T1000 (cell line): ENCODE results near the gene AHDC1.

Experiments used
- DNase-seq: peaks from one replicate; lab custom pipeline; 2025; ENCODE audit warnings: mixed read lengths; lab: John Stamatoyannopoulos, UW

AHDC1 gene

DNA sequence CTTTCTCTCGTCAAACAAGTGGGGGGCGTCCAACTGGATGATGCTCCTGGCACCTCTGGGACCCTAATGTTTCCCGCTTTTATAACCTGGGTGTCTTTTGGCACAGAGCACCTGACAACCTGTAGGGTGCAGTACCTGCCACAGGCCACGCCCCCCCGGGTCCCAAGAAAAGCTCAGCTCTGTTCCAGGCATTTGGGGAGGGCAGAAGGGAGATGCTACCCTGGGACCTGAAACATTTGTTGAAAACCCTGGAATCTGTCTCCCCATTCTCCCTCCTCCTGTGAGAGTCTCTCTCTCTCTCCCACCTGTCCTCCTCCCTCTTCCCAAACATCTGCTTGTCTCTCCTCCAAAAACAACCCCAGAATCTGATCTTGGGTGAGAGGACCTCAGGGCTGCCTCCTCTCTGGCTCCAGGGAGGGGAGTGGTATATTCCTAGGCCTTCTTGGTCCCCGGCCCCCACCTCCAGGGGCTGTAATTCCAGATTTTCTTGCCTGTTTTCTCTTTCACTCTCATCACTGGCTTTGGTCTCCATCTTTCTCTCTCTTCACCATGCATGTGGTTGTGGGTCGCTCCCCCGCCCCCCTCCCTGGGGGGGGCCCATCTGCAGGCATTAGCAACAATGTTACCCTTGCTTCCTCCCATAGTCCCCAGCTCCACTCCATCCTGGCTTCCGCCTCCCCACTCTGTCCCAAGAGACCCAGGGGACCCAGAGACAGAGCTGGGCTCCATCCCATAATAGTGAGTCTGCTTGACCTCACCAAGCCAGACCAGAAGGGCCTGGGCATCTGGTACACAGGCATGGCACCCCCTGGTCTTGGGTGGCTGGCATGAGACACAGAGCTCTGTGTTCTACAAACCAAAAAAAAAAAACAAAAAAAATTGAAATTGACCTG lies 4.1 kb downstream of the AHDC1 start:
- no peak for DNase-seq

DNA sequence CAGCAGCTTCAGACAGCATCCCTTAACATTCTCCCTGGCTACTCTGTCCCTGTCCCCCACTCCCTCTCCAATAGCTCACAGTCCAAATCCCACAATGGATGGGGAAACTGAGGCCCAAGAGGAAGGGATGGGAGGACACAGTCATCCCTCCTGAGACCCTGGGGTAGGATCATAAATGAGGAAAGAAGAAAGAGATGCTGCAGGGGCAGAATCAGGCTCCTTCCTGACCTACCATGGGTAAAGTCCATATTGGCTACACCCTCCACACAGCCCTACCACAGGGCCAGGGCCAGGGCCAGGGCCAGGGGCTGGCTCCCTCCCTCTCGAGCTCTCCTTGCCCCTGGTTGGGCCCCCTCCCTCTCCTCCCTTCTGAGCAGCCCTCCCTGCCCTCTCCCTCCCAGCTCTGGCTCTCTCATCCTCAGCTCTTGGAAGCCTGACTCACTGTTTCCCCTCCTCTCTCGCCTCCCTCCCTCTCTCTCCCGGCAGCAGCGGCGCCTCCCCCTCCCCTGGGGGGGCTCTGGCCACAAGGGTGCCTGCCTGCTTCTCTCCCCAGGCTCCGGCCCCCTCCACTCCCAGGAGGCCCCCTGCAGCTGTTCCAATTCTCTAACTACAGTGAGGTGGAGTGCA lies 4.9 kb downstream of the AHDC1 start:
- DNase-seq = peak; percentile 57

DNA sequence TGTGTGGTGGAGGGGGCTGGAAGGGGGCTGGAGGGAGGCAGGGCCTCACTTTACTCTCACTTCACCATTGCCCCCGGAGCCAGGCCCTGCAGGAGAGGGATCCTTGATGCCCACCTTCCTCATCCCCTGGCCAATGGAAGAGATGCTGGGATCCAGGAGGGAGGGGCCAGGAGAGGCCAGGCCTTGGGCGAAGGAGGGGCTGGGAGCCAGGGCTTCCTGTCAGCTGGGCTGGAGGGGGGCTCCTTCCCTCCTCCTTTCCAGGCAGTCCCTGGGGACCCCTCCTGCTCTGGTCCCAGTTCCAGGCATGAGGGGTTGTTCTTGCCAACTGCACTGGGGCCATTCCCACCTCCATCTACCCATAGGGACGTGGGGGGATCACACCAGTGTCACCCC lies 5.7 kb downstream of the AHDC1 start:
- no peak for DNase-seq

DNA sequence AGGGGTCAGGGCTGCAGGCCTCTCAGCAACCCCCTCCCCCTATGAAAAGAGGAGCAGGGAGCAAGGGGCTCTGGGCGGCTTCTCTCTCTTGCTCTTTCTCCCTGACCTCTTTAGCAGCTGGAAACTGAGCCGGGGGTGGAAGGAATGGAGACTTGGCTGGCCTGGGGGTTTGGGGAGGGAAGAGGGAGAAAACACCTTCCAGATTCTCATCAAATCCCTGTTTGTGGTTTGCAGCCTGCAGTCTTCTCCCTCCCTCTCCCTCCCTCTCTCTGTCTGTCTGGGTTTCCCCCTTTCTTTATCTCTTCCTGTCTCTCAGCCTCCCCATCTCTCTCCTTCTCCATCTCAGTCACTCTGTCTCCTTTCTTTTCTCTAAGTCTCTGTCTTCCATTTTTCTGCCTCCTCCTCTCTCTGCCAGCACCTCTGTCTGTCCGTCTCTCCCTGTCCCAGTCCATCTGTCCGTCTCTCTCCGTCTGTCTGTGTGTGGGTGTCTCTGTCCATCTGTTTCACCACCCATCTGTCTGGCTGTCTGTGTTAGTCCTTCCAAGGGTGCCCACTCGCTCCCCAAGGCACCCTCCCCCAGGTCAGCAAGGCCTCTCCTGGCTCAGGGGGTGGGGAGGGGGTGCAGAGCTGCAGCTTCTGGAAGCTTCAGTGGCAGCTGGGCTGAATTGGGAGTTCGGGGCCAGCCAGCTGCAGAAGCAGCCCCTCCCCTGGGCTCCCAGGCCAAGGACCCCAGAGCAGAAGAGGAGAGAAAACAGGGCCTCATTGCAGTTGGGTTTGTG lies 6.2 kb downstream of the AHDC1 start:
- DNase-seq = no peak

DNA sequence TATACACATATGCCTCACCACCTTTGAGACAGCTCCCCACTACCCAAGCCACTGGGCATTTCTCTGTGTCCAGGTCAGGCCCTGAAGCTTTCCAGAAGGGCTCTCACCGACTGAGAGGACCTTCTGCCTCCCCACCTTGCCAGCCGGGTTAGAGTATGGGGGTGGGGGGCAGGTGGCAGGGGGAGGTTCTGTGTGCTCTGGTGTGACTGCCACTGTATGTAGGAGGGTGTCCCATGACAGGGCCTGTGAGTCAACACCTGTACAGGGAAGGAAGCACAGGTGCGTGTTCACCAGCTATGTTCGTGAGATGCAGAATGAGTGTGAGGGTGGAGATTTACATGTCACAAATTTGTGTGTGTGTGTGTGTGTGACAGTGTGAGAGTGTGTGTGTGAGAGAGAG lies 7.0 kb downstream of the AHDC1 start:
- DNase-seq = no peak

DNA sequence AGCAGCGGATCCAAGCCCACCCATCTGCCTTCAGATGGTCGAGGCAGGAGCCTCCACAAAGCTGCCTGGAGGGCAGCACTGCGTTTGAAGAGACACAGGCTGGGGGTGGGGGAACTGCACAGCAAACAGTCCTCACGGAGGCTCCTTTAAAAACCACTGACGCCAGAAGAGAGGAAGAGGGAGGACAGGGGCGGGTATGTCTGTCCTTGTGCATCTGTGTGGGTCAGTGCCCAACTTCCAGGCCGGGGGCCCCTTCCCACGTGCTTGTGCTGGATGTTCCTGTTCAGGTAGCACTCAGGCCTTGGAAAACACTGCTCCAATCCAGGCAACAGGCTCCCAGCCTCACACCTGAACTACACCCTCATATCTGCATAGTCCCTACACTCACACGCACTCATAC lies 7.7 kb downstream of the AHDC1 start:
- no peak for DNase-seq

DNA sequence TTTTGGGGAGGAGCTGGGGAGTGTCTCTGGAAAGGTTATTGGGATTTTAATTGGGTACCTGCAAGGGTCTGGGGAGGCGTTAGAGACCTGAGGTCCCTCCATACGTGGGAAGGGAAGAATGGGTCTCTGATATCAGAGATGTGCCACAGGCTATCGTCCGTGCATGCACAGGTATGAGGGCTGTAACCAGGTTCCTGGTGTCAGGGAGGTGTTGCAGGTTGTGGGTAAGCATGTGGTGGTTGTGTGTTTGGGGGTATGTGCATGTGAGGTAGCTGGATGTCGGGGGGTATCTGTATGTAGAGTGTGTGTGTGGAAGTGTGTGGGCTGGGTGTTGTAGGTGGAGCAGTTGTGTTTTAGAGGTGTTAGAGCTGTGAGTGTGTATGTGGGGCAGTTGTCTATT lies 8.3 kb downstream of the AHDC1 start:
- no peak for DNase-seq

DNA sequence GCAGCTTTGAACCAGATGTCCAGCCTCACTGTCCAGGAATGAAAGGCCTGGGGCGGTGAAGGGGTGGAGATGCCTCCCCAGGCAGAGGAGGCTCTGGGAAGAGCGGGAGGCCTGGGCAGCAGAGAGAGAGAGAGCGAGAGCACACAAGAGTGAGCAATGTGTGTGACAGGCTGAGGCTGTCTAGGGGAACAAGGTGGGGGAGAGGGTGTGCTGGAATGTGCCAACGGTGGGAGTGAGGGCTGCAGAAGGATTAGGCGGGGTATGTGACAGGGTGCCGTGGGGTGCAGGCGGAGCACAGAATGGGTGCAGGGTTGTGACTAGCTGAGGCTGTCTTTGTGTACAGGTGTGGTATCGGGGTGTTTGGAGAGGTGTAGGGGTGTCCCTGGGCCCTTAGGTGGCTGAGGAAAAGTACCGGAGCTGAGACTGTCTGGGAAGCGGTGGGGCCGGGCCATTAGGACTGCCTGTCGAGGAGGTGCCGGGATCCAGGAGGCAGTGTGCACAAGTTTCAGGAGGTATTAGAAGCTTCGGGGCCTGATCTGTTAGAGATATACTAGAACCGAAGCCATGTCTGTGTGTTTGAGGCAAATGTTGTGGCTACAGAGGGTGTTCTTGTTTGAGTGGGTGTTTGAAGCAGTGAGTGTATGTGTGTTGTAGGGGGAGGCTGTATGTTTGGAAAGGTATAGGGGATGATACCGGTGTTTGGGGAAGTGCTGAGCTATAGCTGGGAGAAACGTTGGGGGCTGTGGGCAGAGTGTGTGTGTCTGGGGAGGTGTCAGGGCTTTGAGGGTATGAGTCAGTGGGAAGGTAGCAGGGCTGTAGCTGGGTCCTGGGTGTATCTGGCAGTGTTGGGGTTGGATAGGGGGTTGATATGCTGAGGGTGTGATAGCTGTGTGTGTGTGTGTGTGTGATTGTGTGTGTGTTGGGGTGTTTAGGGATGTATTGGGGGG lies 9.1 kb downstream of the AHDC1 start:
- no peak for DNase-seq

DNA sequence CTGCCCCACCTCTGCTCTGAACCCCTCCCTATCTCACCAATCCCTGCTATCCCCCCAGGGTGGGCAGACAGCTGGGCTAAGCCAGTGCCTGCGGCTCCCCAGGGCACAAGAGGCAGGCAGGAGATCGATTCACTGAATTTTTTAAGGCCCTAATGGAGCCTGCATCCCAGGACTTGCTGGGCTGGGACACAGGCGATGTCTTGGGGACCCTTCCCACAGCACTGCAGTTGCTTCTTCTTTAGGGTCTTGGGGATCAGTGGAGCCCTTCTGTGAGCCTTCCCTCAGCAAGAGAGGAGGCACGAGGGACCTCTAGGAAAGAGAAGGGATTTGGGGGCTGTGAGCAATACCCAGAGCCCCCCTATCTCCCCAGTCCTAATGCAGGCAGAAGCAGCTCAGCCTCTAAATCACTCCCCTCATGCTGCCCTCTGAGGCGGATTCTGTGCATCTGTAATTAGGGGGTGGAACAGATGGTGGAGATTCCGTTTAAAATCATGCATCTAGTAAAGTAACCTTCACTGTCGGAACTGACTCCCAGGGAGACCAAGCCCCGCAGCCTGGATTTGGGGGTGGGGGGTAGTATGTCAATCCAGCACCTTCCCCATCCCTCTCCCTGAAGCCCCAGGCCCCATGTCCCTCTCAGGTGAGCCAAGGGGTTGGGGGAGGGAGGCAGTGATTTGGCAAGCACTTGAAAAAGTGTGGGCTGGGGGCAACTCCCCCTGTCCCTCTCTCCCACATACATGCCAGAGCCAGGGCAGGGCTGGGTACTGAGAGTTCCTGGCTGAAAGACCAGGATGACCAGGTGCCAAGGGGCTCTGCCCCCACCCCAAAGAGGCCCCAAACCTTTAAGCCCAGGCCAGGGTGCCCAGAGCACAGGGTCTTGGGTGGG lies 10.0 kb downstream of the AHDC1 start:
- no peak for DNase-seq

DNA sequence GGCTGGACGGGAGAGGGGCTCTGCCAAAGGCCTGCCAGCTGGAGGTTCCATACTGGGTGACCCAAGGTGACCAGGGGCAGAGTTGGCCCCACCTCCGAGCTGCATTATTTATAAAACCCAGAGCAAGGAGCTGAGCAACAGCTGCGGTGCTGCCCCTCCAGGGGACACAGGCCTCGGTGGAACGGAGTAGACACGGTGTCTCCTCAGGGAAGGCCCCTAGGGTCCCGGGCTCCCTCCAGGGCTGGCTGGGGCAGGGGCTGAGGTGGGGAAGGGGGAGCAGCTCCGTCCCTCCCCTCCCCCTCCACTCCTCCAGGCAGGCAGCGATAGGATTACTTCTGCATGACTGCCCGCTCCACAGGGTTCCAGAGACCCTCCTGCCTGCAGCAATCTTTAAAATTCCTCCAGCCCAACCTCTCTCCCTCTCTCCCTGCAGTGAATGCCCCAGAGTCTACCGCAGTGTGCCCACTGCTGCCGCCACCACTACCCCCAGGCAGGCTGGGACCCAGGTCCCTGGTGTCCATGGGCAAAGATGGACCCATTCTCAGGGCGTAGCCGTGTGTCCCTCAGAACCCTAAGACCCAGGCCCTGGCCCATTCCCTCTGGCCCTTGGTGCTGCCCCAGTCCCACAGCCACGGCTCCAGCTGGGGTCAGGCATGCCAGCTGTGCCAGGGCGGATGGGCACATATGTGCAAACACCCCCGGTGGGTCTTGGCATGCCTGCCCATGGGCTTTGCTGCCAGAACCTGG lies 10.8 kb downstream of the AHDC1 start:
- no peak for DNase-seq

DNA sequence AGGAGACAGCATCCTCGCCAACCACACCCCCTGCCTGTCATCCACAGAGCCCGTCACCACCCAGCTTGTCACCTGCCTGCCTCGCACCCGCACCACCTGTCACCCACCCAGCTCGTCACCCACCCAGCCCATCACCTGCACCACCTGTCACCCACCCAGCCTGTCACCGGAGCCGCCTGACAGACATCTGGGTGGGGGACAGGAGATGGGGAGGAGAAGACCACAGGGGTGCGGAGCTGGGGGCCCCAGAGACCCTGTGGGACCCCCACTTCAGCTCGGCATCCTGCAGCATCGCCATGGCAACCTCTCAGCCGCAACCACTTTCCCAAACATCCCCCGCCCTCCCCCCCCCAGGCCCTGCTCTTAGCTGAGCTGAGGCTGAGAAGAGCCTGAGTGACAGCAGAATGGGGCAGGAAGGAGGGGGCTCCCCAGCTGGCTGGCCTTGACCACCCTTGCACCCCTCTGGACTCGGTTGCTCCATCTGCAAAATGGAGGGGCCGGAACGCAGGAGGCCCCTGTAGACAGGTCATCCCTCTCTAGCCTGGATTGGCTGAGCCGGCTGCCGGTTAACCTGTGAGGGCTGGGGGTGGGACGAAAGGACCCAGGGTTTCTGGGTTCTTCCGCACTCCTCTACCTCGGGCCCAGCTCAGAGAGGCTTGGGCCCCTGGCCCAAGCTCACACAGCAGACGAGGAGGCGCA lies 11.6 kb downstream of the AHDC1 start:
- DNase-seq = no peak

DNA sequence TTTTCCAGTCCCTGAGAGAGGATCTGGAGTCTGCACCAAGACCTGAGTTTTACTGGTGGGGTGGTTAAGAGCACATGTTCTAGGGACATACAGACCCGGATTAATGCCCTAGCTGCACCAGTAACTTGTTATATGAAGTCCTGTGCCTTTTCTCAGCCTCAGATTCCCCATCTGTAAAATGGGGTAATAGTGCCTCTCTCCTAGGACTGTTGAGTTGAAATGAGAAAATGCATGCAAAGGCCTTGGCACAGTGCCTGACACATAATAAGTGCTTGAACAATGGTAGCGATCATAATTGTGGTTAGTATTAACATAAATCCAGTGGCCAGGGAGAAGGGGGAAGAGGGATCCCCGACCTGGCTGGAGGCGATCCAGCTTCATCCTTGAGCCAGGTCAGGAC lies 12.3 kb downstream of the AHDC1 start:
- DNase-seq = no peak

DNA sequence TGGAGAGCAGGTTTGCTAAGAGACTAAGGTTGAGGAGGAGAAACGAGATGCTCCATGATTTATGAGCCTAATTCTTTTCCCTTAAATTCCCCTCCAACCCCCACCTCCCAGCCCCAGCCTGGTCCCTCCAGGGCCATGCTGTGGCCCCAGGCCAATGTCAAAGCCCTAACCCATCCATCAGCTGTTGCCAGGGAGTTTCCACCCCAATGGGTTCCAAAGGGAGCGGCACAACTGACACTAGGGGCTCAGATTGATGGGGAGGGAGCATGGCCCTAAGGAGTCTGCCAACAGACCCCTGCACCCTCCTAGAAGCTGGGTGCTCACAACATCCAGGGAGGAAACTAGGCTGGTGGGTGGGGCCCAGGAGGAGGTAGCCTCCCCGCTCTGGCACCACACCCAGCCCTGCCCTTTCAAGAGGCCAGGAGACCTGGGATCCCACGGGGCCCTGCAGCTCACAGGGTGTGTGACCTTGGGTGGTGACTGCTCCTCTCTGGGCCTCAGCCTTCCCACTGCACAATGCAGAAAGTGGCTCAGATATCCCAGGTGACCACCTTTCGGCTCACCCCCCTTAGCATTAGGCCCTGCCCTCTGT lies 12.9 kb downstream of the AHDC1 start:
- no peak for DNase-seq

DNA sequence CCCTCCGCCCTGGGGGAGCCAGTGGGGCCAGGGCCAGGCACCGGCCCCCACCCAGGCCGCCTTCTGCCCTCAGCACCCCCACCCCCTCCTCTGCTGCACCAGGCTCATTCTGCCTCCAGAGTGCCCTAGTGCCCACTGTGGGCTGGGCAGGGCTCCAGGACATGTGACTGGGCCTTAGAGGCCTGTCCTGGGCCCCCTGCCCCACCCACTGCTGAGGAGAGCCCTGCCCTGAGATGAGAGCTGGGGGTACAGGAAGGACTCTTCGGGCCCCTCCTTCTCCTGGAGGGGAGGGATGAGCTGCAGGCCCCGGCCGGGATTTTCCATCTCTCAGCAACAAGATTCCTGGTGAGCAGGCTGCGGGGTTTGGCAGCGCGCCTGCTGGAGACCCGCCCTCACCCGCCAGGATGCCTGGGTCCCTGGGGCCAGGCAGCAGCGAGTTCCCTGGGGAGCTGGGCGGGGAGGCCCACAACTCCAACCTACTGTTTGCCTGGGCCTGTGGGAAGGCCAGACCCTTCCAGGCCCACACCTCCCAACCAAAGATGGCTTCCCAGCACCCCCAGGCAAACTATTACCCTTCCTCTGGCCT lies 14.0 kb downstream of the AHDC1 start:
- DNase-seq = no peak

DNA sequence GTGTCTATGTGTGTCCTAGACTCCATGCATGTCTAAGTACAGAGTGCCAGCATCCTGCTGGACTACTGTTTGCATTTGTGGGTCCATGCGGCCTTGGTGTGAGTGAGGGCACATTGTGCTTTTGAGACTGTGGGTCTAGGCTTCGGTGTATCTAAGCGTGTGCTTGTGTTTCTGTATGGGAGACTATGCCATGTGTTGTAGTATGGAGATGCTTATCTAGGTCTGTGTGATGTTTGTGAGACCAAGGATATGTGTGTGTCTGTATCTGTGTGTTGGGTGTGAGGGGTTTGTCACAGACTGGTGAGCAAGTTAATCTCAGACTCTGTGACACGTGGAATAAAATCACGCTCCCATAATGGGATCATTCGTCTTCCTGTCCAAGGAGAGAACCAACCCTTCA lies 14.5 kb downstream of the AHDC1 start:
- no peak for DNase-seq

DNA sequence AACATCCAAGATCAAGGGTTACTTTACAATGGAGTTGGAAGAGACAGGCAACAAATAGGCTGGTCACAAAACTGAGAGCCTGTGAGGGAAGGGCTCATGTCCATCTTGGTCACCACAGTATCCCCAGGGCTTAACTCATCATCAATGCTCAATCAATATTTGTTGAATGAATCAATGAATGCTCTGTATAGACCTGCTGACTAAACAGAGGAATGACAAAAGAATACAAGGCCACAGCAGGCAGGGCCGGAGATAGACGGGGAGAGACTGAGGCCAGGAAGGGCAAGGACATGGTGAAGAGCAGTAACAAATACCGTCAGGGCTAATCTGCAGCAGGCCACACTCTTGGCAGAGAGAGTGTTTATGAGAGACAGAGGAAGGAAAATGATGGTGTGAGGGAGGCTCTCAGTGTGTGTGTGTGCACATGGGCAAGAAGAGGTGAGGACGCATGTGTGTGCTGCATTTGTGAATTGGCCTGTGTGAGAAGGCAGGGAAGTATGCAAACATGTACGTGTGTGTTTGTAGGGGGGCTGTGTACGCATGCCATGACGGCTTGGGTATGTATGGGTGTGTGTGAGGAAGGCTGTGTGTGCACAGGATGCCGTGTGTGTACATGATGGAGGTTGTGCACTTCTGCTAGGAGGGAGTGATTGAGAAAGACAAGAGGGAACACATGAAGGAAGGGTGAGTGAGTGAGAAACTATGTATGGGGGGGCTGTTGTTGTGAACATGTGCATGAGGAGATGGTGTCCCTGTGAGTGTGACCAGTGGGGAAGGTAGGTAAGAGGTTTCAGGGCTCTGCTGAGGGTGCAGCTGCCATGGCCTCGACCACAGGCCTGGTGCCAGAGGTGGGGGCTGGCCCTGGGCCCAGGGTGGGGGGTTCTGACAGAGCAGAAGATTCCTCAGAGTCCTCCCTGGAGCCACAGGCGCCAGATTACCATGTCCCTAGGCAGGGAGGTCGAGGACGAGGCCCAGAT lies 15.4 kb downstream of the AHDC1 start:
- no peak for DNase-seq

DNA sequence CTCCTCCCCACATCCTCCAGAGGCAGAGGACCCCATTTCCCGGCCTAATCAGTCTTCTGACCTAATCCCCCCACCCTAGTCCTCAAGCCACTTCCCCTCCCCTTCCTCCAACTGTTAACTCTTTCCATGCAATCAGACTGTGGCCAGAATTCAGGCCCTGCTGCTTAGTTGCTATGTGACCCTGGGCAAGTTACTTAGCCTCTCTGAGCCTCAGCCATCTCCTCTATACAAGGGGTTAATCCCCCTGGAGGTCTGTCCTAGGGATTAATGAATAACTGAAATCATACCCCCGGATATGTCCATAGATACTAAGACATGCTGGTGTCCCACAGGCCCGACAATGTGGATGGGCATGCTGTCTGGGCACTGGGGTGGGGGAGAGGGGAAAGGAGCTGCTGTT lies 18.3 kb downstream of the AHDC1 start:
- DNase-seq = no peak
